GM12878 (cell line): ENCODE results near the gene PRKRA. TPM values are rescaled to one million over a fixed set of nuclear protein-coding genes. Genes with fewer than 3 reads are reported as not detected.

ENCODE experiments used
- ATAC-seq: fragments of 200-7000 bp; cut with Tn5 transposase; 3 replicates; pipeline ENCODE4 v1.9.1; 2020; ENCODE audit warnings: mild to moderate bottlenecking, moderate library complexity
- BruUV-seq: library from RNA; stranded (reverse); fragments of 400-500 nt; replicated peaks from 2 replicates; lab custom pipeline; 2021; lab: Mats Ljungman, UMichigan
- CTCF ChIA-PET: fragments of 300-600 bp; sonication (Branson Sonifier 250); formaldehyde crosslinking; extraction: SDS; loops from one replicate; lab custom pipeline; 2021; ENCODE audit warnings: inconsistent platforms; lab: Yijun Ruan, JAX
- POLR2A ChIA-PET: fragments of 350-600 bp; formaldehyde crosslinking; extraction: SDS; loops from one replicate; lab custom pipeline; 2021; ENCODE audit warnings: inconsistent platforms; lab: Charles Lee
- RAD21 ChIA-PET: fragments of 300-600 bp; sonication (Branson Sonifier 250); formaldehyde crosslinking; loops from one replicate; lab custom pipeline; 2023; ENCODE audit warnings: antibody characterized with exemption; ENCODE audit not compliant: unreplicated experiment; lab: Charles Lee
- SMC1A ChIA-PET: fragments of 300-600 bp; sonication (Branson Sonifier 250); formaldehyde crosslinking; loops from one replicate; lab custom pipeline; 2023; ENCODE audit not compliant: unreplicated experiment, uncharacterized antibody; lab: Charles Lee
- DNase-seq: peaks from one replicate; pipeline ENCODE4 v3.0.0-alpha.2; 2011; ENCODE audit warnings: low read depth, low spot score
- FAIRE-seq: peaks from 3 replicates; lab custom pipeline; 2011; peaks lifted over from hg19 to GRCh38; lab: Jason Lieb, UNC
- H2AFZ ChIP-seq: 2 replicates; pipeline ENCODE4 v1.6.0; 2011; ENCODE audit warnings: low read depth, low read length, control low read depth; ENCODE audit not compliant: control insufficient read depth
- H3K27ac ChIP-seq: 2 replicates; pipeline ENCODE4 v1.5.1; 2011; ENCODE audit warnings: control low read depth; ENCODE audit not compliant: control insufficient read depth, insufficient read depth
- H3K27me3 ChIP-seq, 2 experiments: replicated peaks in 1 of 2; 2 replicates each; pipeline versions ENCODE4 v1.6.0 to v1.6.1; 2011; ENCODE audit warnings: low read length in 1 of 2; ENCODE audit not compliant: control insufficient read depth in 2 of 2, insufficient read depth in 2 of 2
- H3K36me3 ChIP-seq, 2 experiments: 2 replicates each; pipeline ENCODE4 v1.5.1; 2011; ENCODE audit warnings: low read length in 1 of 2; ENCODE audit not compliant: control insufficient read depth in 2 of 2, insufficient read depth in 2 of 2
- H3K4me1 ChIP-seq: 2 replicates; pipeline ENCODE4 v1.6.1; 2011; ENCODE audit warnings: mild to moderate bottlenecking, low read length, moderate library complexity, mixed read lengths; ENCODE audit not compliant: control insufficient read depth, insufficient read depth
- H3K4me2 ChIP-seq: 2 replicates; pipeline ENCODE4 v1.6.0; 2011; ENCODE audit warnings: control low read depth; ENCODE audit not compliant: control insufficient read depth, insufficient read depth
- H3K4me3 ChIP-seq: fragments of 200-600 bp; sonication (generic); 2 replicates; pipeline ENCODE4 v1.5.1; 2016
- H3K79me2 ChIP-seq: 2 replicates; pipeline ENCODE4 v1.6.0; 2011; ENCODE audit warnings: low read length; ENCODE audit not compliant: control insufficient read depth, insufficient read depth
- H3K9ac ChIP-seq: 2 replicates; pipeline ENCODE4 v1.8.0; 2011; ENCODE audit warnings: low read length, control low read depth, mixed read lengths; ENCODE audit not compliant: control insufficient read depth, insufficient read depth
- H3K9me3 ChIP-seq: replicated peaks from 3 replicates; pipeline ENCODE4 v1.5.1; 2011; ENCODE audit warnings: mild to moderate bottlenecking, low read length; ENCODE audit not compliant: control insufficient read depth, insufficient read depth
- H4K20me1 ChIP-seq: 2 replicates; pipeline ENCODE4 v1.6.0; 2011; ENCODE audit not compliant: control insufficient read depth, insufficient read depth
- ATF7 ChIP-seq: fragments of 450-650 bp; IDR thresholded peaks from 2 replicates; pipeline ENCODE4 v1.6.1; 2016; ENCODE audit warnings: low read depth, mild to moderate bottlenecking
- JUND ChIP-seq: IDR thresholded peaks from 2 replicates; pipeline ENCODE4 v1.6.1; 2012; ENCODE audit warnings: low read depth, mild to moderate bottlenecking, low read length, improper control_type of control experiment, moderate library complexity
- KAT2A ChIP-seq: conservative IDR thresholded peaks from 2 replicates; pipeline ENCODE4 v1.6.1; 2011; ENCODE audit warnings: low read depth, low read length; ENCODE audit not compliant: control insufficient read depth
- MEF2A ChIP-seq: IDR thresholded peaks from 2 replicates; pipeline ENCODE4 v1.6.1; 2011; ENCODE audit warnings: low read depth, mild to moderate bottlenecking, low read length, moderate library complexity; ENCODE audit not compliant: insufficient read depth
- MTA3 ChIP-seq: IDR thresholded peaks from 2 replicates; pipeline ENCODE4 v1.6.1; 2012; ENCODE audit warnings: low read length, inconsistent platforms, borderline replicate concordance
- POLR2AphosphoS2 ChIP-seq: IDR thresholded peaks from 2 replicates; pipeline ENCODE4 v1.6.1; 2011; ENCODE audit warnings: low read depth, mild to moderate bottlenecking, low read length, improper control_type of control experiment, moderate library complexity
- TARDBP ChIP-seq: IDR thresholded peaks from 2 replicates; pipeline ENCODE4 v1.6.1; 2016; ENCODE audit warnings: borderline replicate concordance
- ZNF217 ChIP-seq: fragments of 450-650 bp; IDR thresholded peaks from 2 replicates; pipeline ENCODE4 v1.6.1; 2017; ENCODE audit warnings: antibody characterized with exemption, mild to moderate bottlenecking
- WGBS: methylation state at CpG from one replicate; pipeline ENCODE4 v1.1.6; 2016; ENCODE audit warnings: low lambda C conversion rate; ENCODE audit not compliant: insufficient replicate concordance, insufficient coverage; ENCODE audit errors: missing lambda C conversion rate; 5-methylcytosine and 5-hydroxymethylcytosine counted together
- in situ Hi-C: fragments of 300-500 bp; cut with MboI; formaldehyde crosslinking; loops from 9 replicates; pipeline ENCODE4 v1.14.3; 2018; ENCODE audit warnings: mixed read lengths
- intact Hi-C: fragments of 100-400 bp; cut with micrococcal nuclease; formaldehyde crosslinking; loops from one replicate; pipeline ENCODE4 v1.14.2; 2022; ENCODE audit not compliant: unreplicated experiment
- polyA plus RNA-seq, 11 experiments: library from polyadenylated mRNA; depleted of rRNA in 4 of 11; unstranded in 6 of 11; stranded (reverse) in 5 of 11; fragments of >200 nt; fragmentation: Nextera tagmentation in 4 of 11; fragmentation: Illumina TruSeq in 1 of 11; extraction: Ambion mirVana in 4 of 11; extraction: Trizol in 1 of 11; gene quantifications; 1 replicate in 1 of 11; 2 replicates in 10 of 11; pipeline versions ENCODE4 v1.2.1 to v1.2.3, GENCODE V29; 2011 to 2016; ENCODE audit warnings: inconsistent platforms in 2 of 11, missing spikeins in 2 of 11, low read depth in 1 of 11
- total RNA-seq, 4 experiments: library from RNA; depleted of rRNA in 3 of 4; stranded (reverse); fragments of >200 nt in 3 of 4; fragmentation: Illumina TruSeq in 1 of 4; extraction: Trizol in 1 of 4; gene quantifications; 2 replicates each; pipeline versions ENCODE4 v1.2.1 to v1.2.3, GENCODE V29; 2013 to 2021
- TF ChIP-seq, protein P1 (sequence below): IDR thresholded peaks from 2 replicates; pipeline ENCODE4 v1.6.1; 2012; ENCODE audit warnings: low read depth, low read length, improper control_type of control experiment
- TF ChIP-seq, protein P2 (sequence below): fragments of 450-650 bp; IDR thresholded peaks from 2 replicates; pipeline ENCODE4 v1.6.1; 2017; ENCODE audit warnings: mild to moderate bottlenecking

PRKRA gene
- total and polyA plus RNA-seq, 10 of the 15 experiments (the other 5 are each of a cell fraction or from before 2014, with no cell fraction given) = 19.1 to 75.6 (median 51.7) TPM

DNA sequence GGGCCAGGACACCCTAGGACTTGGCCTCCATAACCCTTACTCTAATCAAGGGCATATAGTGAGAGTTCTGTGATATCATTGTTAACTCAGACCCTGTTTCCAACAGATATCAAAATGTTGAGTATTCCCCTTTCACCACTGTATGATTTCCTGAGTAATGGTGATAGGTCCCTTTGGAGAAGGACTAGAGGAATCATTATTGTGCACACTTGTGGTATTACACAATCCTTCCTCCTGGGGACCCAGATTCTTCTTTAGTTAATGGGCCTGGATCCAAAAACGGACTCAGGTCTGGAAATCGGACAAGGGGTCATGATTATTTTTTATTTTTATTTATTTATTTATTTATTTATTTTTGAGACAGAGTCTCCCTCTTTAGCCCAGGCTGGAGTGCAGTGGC is 23.5 kb downstream of the PRKRA start:
- H3K36me3 ChIP-seq = peaks cover 4 to 30% of the 10 kb centered on the region in 2 experiments
- BruUV-seq = no TSS peak
- POLR2A ChIA-PET = interaction anchor here (0.5 to 0.9 kb wide), 2 partner anchors 14 to 55 kb away, joined by 4 to 8 read pairs; no protein-coding TSS in a partner anchor

More for the DNA sequence above, 23.5 kb downstream of the PRKRA start:
- DNase-seq = no peak
- no peak for FAIRE-seq
- no peak overlapping the region for H3K27ac ChIP-seq
- H4K20me1 ChIP-seq = no peaks in the 10 kb centered on the region
- 100% methylated on average over 2 of the region's 2 CpGs for WGBS
- peaks cover 4% of the 10 kb centered on the region; the same call in 2 of the 3 replicates for H3K9me3 ChIP-seq
- TF ChIP-seq MTA3 = no peak
- no peak for TF ChIP-seq POLR2AphosphoS2
- TF ChIP-seq, protein P1, sequence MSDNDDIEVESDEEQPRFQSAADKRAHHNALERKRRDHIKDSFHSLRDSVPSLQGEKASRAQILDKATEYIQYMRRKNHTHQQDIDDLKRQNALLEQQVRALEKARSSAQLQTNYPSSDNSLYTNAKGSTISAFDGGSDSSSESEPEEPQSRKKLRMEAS = no peak
- TF ChIP-seq ATF7 = no peak
- no peak for TF ChIP-seq ZNF217
- TF ChIP-seq JUND = no peak
- no peak for TF ChIP-seq KAT2A
- no peak for TF ChIP-seq TARDBP
- TF ChIP-seq, protein P2, sequence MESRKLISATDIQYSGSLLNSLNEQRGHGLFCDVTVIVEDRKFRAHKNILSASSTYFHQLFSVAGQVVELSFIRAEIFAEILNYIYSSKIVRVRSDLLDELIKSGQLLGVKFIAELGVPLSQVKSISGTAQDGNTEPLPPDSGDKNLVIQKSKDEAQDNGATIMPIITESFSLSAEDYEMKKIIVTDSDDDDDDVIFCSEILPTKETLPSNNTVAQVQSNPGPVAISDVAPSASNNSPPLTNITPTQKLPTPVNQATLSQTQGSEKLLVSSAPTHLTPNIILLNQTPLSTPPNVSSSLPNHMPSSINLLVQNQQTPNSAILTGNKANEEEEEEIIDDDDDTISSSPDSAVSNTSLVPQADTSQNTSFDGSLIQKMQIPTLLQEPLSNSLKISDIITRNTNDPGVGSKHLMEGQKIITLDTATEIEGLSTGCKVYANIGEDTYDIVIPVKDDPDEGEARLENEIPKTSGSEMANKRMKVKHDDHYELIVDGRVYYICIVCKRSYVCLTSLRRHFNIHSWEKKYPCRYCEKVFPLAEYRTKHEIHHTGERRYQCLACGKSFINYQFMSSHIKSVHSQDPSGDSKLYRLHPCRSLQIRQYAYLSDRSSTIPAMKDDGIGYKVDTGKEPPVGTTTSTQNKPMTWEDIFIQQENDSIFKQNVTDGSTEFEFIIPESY = no peak
- TF ChIP-seq MEF2A = no peak
- SMC1A ChIA-PET = interaction anchor here (1.4 to 2.4 kb wide), 3 partner anchors 8 to 13 kb away, joined by 4 to 10 read pairs (median 6); no protein-coding TSS in a partner anchor
- H3K4me3 ChIP-seq = no peak overlapping the region
- CTCF ChIA-PET = interaction anchor here (1.7 to 2.1 kb wide), 2 partner anchors 9 to 30 kb away, joined by 6 to 13 read pairs; no protein-coding TSS in a partner anchor
- intact Hi-C loops (no loop called here), in situ Hi-C loops (no loop called here)
- no peak for ATAC-seq
- no peak overlapping the region for H3K4me2 ChIP-seq
- no peak overlapping the region for H2AFZ ChIP-seq
- RAD21 ChIA-PET = interaction anchor here (2.0 kb wide), 1 partner anchor 8 kb away, joined by 7 read pairs; no protein-coding TSS in a partner anchor
- H3K4me1 ChIP-seq = no peaks in the 10 kb centered on the region
- H3K79me2 ChIP-seq = no peaks in the 10 kb centered on the region
- no peaks in the 10 kb centered on the region for H3K27me3 ChIP-seq
- no peak overlapping the region for H3K9ac ChIP-seq
